K562 (cell line): Measurements from ENCODE around the gene PRDM11. TPM values are rescaled to one million over a fixed set of nuclear protein-coding genes. Genes with fewer than 3 reads are reported as not detected.

Source experiments
- ATAC-seq: fragments of 200-7000 bp; cut with Tn5 transposase; 3 replicates; pipeline ENCODE4 v1.9.1; 2020; ENCODE audit warnings: moderate library complexity
- BruUV-seq: library from RNA; stranded (reverse); fragments of 400-500 nt; replicated peaks from 2 replicates; lab custom pipeline; 2021; lab: Mats Ljungman, UMichigan
- CTCF ChIA-PET: fragments of 300-600 bp; formaldehyde crosslinking; extraction: SDS; loops from one replicate; lab custom pipeline; 2021; ENCODE audit warnings: low intra/inter-chr PET ratio; lab: Yijun Ruan, JAX
- POLR2A ChIA-PET: fragments of 300-600, 350-650 bp; sonication (Branson Sonifier 250); formaldehyde crosslinking; extraction: SDS; loops from one replicate; lab custom pipeline; 2021; ENCODE audit warnings: antibody characterized with exemption, inconsistent platforms; lab: Yijun Ruan, JAX
- DNase-seq, 4 experiments: peaks; one replicate each; pipeline versions ENCODE4 v3.0.0 to v3.0.0-alpha.2; 2011 to 2018; ENCODE audit warnings: low spot score in 3 of 4, mixed read lengths in 3 of 4; ENCODE audit errors: extremely low read depth in 1 of 4
- FAIRE-seq: peaks from 2 replicates; lab custom pipeline; 2011; peaks lifted over from hg19 to GRCh38; lab: Jason Lieb, UNC
- H2AFZ ChIP-seq: 2 replicates; pipeline ENCODE4 v1.6.0; 2011; ENCODE audit warnings: low read depth, low read length, control low read depth, inconsistent platforms
- H3K27ac ChIP-seq: fragments of 200-600 bp; 3 replicates; pipeline ENCODE4 v1.8.0; 2011; ENCODE audit warnings: low read depth, mild to moderate bottlenecking, control low read depth, inconsistent platforms, low read length, moderate library complexity, mixed read lengths; ENCODE audit errors: extremely low read depth
- H3K27me3 ChIP-seq, 2 experiments: fragments of 300-600 bp in 1 of 2; 2 replicates in 1 of 2; 3 replicates in 1 of 2; pipeline versions ENCODE4 v1.6.0 to v1.8.0; 2011; ENCODE audit warnings: inconsistent platforms in 2 of 2, low read length in 2 of 2, mild to moderate bottlenecking in 1 of 2, mixed read lengths in 1 of 2, moderate library complexity in 1 of 2; ENCODE audit not compliant: control insufficient read depth in 2 of 2, insufficient read depth in 2 of 2
- H3K36me3 ChIP-seq: fragments of 300-600 bp; 3 replicates; pipeline ENCODE4 v1.8.0; 2011; ENCODE audit warnings: mild to moderate bottlenecking, low read length, inconsistent platforms; ENCODE audit not compliant: control insufficient read depth, insufficient read depth
- H3K4me1 ChIP-seq, 2 experiments: fragments of 200-600 bp in 1 of 2; replicated peaks in 1 of 2; 2 replicates in 1 of 2; 3 replicates in 1 of 2; pipeline versions ENCODE4 v1.5.1 to v1.8.0; 2011; ENCODE audit warnings: inconsistent platforms in 2 of 2, low read length in 2 of 2, mild to moderate bottlenecking in 1 of 2, mixed read lengths in 1 of 2, moderate library complexity in 1 of 2; ENCODE audit not compliant: control insufficient read depth in 2 of 2, insufficient read depth in 2 of 2
- H3K4me2 ChIP-seq: 2 replicates; pipeline ENCODE4 v1.6.1; 2011; ENCODE audit warnings: low read length, control low read depth, inconsistent platforms, mixed read lengths; ENCODE audit not compliant: insufficient read depth
- H3K4me3 ChIP-seq: fragments of 200-600 bp; sonication (generic), shearing (Covaris generic); 2 replicates; pipeline ENCODE4 v1.5.1; 2016; ENCODE audit warnings: control low read depth, inconsistent platforms
- H3K79me2 ChIP-seq: fragments of 200-600 bp; 3 replicates; pipeline ENCODE4 v1.8.0; 2011; ENCODE audit warnings: low read length, inconsistent platforms; ENCODE audit not compliant: control insufficient read depth, insufficient read depth
- H3K9ac ChIP-seq, 2 experiments: 2 replicates each; pipeline versions ENCODE4 v1.6.0 to v1.6.1; 2011; ENCODE audit warnings: low read depth in 2 of 2, low read length in 2 of 2, control low read depth in 1 of 2, inconsistent platforms in 1 of 2, mild to moderate bottlenecking in 1 of 2, mixed read lengths in 1 of 2; ENCODE audit not compliant: insufficient read depth in 1 of 2
- H3K9me1 ChIP-seq: one replicate; pipeline ENCODE4 v1.6.0; 2011; ENCODE audit warnings: inconsistent platforms, mild to moderate bottlenecking, low read length, moderate library complexity; ENCODE audit not compliant: control insufficient read depth, insufficient read depth
- H3K9me3 ChIP-seq: replicated peaks from 2 replicates; pipeline ENCODE4 v1.5.1; 2011; ENCODE audit warnings: low read depth, low read length, inconsistent platforms; ENCODE audit not compliant: control insufficient read depth, insufficient read depth
- H4K20me1 ChIP-seq: replicated peaks from 2 replicates; pipeline ENCODE4 v1.6.1; 2011; ENCODE audit warnings: low read length, inconsistent platforms, mixed read lengths; ENCODE audit not compliant: control insufficient read depth, insufficient read depth
- BRCA1 ChIP-seq, 2 experiments: fragments of 450-650 bp in 1 of 2; sonication (generic) in 1 of 2; formaldehyde crosslinking in 1 of 2; IDR thresholded peaks; 2 replicates each; pipeline versions ENCODE4 v1.5.0 to v1.6.1; 2017 to 2020; ENCODE audit warnings: mild to moderate bottlenecking in 1 of 2, missing genetic modification reagents in 1 of 2
- CTBP1 ChIP-seq: fragments of 450-650 bp; IDR thresholded peaks from 2 replicates; pipeline ENCODE4 v1.6.1; 2016; ENCODE audit warnings: borderline replicate concordance
- GABPB1 ChIP-seq: sonication (generic); formaldehyde crosslinking; IDR thresholded peaks from 2 replicates; pipeline ENCODE4 v1.8.0; 2022; ENCODE audit warnings: mild to moderate bottlenecking, missing genetic modification reagents
- MTF1 ChIP-seq: fragments of 250-450 bp; sonication (Bioruptor Pico); IDR thresholded peaks from 2 replicates; pipeline ENCODE4 v1.9.0; 2021; ENCODE audit warnings: moderate library complexity, mild to moderate bottlenecking, inconsistent platforms, borderline replicate concordance
- NFE2L1 ChIP-seq: fragments of 450-650 bp; IDR thresholded peaks from 2 replicates; pipeline ENCODE4 v1.6.1; 2016; ENCODE audit warnings: missing genetic modification characterization, low read depth, mild to moderate bottlenecking, missing compliant biosample characterization, moderate library complexity, borderline replicate concordance
- PPARD ChIP-seq: fragments of 250-450 bp; sonication (Bioruptor Pico); IDR thresholded peaks from 2 replicates; pipeline ENCODE4 v1.8.0; 2022; ENCODE audit warnings: inconsistent platforms, mild to moderate bottlenecking, moderate library complexity
- SMARCC2 ChIP-seq: fragments of 450-650 bp; IDR thresholded peaks from 2 replicates; pipeline ENCODE4 v1.6.1; 2017; ENCODE audit warnings: antibody characterized with exemption, moderate library complexity, mild to moderate bottlenecking, low read depth
- SREBF1 ChIP-seq: fragments of 150-350 bp; IDR thresholded peaks from 2 replicates; pipeline ENCODE4 v1.6.1; 2014; ENCODE audit warnings: antibody characterized with exemption, low read depth, low read length, borderline replicate concordance
- XRCC3 ChIP-seq: fragments of 450-650 bp; IDR thresholded peaks from 2 replicates; pipeline ENCODE4 v1.6.1; 2017; ENCODE audit warnings: mild to moderate bottlenecking, moderate library complexity
- WGBS: fragments of 100-300 bp; shearing (Covaris generic); methylation state at CpG from one replicate; pipeline ENCODE4 v1.1.6; 2016; ENCODE audit warnings: low coverage, mixed read lengths; ENCODE audit not compliant: insufficient coverage; ENCODE audit errors: missing lambda C conversion rate; 5-methylcytosine and 5-hydroxymethylcytosine counted together
- in situ Hi-C: fragments of 300-500 bp; cut with MboI; formaldehyde crosslinking; loops from 4 replicates; pipeline ENCODE4 v1.15.0; 2018; ENCODE audit warnings: inconsistent platforms, mixed read lengths
- intact Hi-C: fragments of 100-400 bp; cut with micrococcal nuclease; formaldehyde crosslinking; loops from 2 replicates; pipeline ENCODE4 v1.14.2; 2022
- polyA plus RNA-seq, 8 experiments: library from polyadenylated mRNA; depleted of rRNA in 4 of 8; stranded (reverse) in 5 of 8; unstranded in 3 of 8; fragments of >200 nt; fragmentation: Nextera tagmentation in 2 of 8; fragmentation: Illumina TruSeq in 1 of 8; extraction: Ambion mirVana in 2 of 8; extraction: Trizol in 1 of 8; gene quantifications; 2 replicates each; pipeline versions ENCODE4 v1.2.1 to v1.2.3, GENCODE V29; 2011 to 2014; ENCODE audit warnings: inconsistent platforms in 1 of 8, missing spikeins in 1 of 8
- total RNA-seq, 7 experiments: library from RNA; depleted of rRNA in 6 of 7; stranded (reverse); fragments of >200 nt in 6 of 7; fragmentation: Illumina TruSeq in 2 of 7; extraction: Trizol in 2 of 7; gene quantifications; 2 replicates each; pipeline versions ENCODE4 v1.2.1 to v1.2.3, GENCODE V29; 2011 to 2021; ENCODE audit warnings: low replicate concordance in 1 of 7
- TF ChIP-seq, protein P1 (sequence below): fragments of 250-450 bp; sonication (Bioruptor Pico); IDR thresholded peaks from 2 replicates; pipeline ENCODE4 v1.9.0; 2021; ENCODE audit warnings: mild to moderate bottlenecking
- TF ChIP-seq, protein P2 (sequence below): IDR thresholded peaks from 2 replicates; pipeline ENCODE4 v1.6.1; 2016; ENCODE audit warnings: missing genetic modification characterization, missing compliant biosample characterization
- TF ChIP-seq, protein P3 (sequence below): fragments of 450-650 bp; IDR thresholded peaks from 2 replicates; pipeline ENCODE4 v1.6.1; 2018; ENCODE audit warnings: mild to moderate bottlenecking, low read depth; ENCODE audit not compliant: partially characterized antibody
- TF ChIP-seq, protein P4 (sequence below): conservative IDR thresholded peaks from 2 replicates; pipeline ENCODE4 v1.6.1; 2011; ENCODE audit warnings: low read depth, mild to moderate bottlenecking, low read length; ENCODE audit not compliant: control insufficient read depth

The PRDM11 gene
- total and polyA plus RNA-seq, 9 of the 15 experiments (the other 6 are each of a cell fraction or from before 2014, with no cell fraction given): 0.01 to 1.1 (median 0.29) TPM

DNA sequence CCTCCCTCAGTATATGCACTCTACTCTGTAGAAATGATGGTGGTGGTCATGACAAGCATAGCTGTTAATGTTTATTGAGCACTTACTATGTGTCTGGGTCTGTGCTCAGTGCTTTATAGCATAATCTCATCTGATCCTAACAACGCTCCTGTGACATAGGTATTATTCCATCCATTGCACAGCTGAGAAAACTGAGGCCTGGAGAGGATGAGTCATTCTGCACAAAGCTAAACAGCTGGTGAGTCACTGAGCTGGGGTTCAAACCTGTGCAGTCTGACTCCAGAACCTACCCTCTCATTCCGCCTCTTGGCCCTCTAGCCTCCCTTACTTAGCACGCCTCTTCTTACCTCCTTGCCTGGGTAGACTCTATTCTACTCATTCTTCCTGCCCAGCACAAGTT lies 41.7 kb downstream of the PRDM11 start (continued):
- no peak for TF ChIP-seq GABPB1
- TF ChIP-seq CTBP1: no peak
- TF ChIP-seq SMARCC2: no peak
- TF ChIP-seq, protein P1, sequence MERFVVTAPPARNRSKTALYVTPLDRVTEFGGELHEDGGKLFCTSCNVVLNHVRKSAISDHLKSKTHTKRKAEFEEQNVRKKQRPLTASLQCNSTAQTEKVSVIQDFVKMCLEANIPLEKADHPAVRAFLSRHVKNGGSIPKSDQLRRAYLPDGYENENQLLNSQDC: no peak

DNA sequence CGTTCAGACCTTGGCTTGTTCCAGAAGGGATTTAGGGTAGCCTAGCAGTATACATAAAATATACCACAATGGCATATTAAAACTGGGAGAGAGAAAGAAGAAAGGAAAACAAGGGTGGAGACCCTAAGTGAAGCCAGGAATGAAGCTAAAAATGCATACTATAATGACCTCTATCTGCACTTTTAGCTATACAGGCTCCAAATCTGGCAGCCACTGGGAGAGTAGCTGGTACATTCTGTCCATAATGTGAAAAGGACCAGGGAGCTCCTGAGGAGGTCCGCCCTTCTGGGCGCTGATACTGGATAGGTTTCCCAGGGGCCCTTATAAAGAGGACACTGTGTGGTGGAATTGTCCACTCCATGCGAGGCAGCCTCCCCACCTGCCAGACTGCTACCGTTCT lies 42.8 kb downstream of the PRDM11 start:
- no peak for FAIRE-seq
- TF ChIP-seq, protein P2, sequence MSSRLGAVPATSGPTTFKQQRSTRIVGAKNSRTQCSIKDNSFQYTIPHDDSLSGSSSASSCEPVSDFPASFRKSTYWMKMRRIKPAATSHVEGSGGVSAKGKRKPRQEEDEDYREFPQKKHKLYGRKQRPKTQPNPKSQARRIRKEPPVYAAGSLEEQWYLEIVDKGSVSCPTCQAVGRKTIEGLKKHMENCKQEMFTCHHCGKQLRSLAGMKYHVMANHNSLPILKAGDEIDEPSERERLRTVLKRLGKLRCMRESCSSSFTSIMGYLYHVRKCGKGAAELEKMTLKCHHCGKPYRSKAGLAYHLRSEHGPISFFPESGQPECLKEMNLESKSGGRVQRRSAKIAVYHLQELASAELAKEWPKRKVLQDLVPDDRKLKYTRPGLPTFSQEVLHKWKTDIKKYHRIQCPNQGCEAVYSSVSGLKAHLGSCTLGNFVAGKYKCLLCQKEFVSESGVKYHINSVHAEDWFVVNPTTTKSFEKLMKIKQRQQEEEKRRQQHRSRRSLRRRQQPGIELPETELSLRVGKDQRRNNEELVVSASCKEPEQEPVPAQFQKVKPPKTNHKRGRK (tag): no peak
- TF ChIP-seq XRCC3: no peak
- no peak for TF ChIP-seq PPARD (CRISPR knock-in tag)
- TF ChIP-seq NFE2L1 (tag): no peak
- no peak for TF ChIP-seq SREBF1
- TF ChIP-seq, protein P3, sequence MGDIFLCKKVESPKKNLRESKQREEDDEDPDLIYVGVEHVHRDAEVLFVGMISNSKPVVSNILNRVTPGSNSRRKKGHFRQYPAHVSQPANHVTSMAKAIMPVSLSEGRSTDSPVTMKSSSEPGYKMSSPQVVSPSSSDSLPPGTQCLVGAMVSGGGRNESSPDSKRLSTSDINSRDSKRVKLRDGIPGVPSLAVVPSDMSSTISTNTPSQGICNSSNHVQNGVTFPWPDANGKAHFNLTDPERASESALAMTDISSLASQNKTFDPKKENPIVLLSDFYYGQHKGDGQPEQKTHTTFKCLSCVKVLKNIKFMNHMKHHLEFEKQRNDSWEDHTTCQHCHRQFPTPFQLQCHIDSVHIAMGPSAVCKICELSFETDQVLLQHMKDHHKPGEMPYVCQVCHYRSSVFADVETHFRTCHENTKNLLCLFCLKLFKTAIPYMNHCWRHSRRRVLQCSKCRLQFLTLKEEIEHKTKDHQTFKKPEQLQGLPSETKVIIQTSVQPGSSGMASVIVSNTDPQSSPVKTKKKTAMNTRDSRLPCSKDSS: no peak
- TF ChIP-seq, protein P4, sequence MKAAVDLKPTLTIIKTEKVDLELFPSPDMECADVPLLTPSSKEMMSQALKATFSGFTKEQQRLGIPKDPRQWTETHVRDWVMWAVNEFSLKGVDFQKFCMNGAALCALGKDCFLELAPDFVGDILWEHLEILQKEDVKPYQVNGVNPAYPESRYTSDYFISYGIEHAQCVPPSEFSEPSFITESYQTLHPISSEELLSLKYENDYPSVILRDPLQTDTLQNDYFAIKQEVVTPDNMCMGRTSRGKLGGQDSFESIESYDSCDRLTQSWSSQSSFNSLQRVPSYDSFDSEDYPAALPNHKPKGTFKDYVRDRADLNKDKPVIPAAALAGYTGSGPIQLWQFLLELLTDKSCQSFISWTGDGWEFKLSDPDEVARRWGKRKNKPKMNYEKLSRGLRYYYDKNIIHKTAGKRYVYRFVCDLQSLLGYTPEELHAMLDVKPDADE: no peak
- no peak for TF ChIP-seq BRCA1 (IDR thresholded peaks at IDR 0.05)
- TF ChIP-seq BRCA1 (CRISPR knock-in tag; IDR thresholded peaks at IDR 0.05): no peak
- no peak for TF ChIP-seq MTF1 (CRISPR knock-in tag)
- CTCF ChIA-PET: no interaction called here

More for the DNA sequence above, 42.8 kb downstream of the PRDM11 start:
- intact Hi-C loops (no loop called here), in situ Hi-C loops (no loop called here)
- H3K9ac ChIP-seq: no peak overlapping the region
- no peaks in the 10 kb centered on the region for H3K79me2 ChIP-seq
- 8% methylated on average over 5 of the region's 5 CpGs for WGBS
- H3K27me3 ChIP-seq: peaks cover 0 to 16% of the 10 kb centered on the region in 2 experiments; a peak in 1 of 5 replicates
- H3K4me2 ChIP-seq: no peak overlapping the region
- ATAC-seq (no peak), DNase-seq (no peak)
- H3K27ac ChIP-seq: no peak overlapping the region
- BruUV-seq: no TSS peak
- no peak overlapping the region for H2AFZ ChIP-seq
- H3K4me1 ChIP-seq: peaks cover 13 to 15% of the 10 kb centered on the region in 2 experiments; a peak in 4 of 5 replicates
- no peak overlapping the region for H3K4me3 ChIP-seq
- POLR2A ChIA-PET: interaction anchor here (0.6 to 1.0 kb wide), 3 partner anchors 11 to 205 kb away, joined by 3 to 4 read pairs (median 3); no protein-coding TSS in a partner anchor
- H3K9me1 ChIP-seq: no peaks in the 10 kb centered on the region
- no peaks in the 10 kb centered on the region for H3K36me3 ChIP-seq
- H4K20me1 ChIP-seq: peaks cover 6% of the 10 kb centered on the region
- no peaks in the 10 kb centered on the region for H3K9me3 ChIP-seq
